ENCODE data around the gene BEST2.
"Not testable (repeated sequence)": the region's sequence is repeated elsewhere in the genome, so short reads cannot be mapped to it uniquely, and the experiment has no call there.

Gene BEST2

GRCh38 chr19:12713304-12713703 lies 38.3 kb upstream of the BEST2 start:
- not testable (repeated sequence) for H3K4me3 ChIP-seq (ENCODE audit: insufficient read depth in 1 of 2, low read depth in 1 of 2, low read length in 2 of 2); H3K14ac ChIP-seq (ENCODE audit: low read length in 2 of 2); H3K27me3 ChIP-seq (ENCODE audit: control insufficient read depth in 1 of 2, insufficient read depth in 1 of 2, low read length in 2 of 2); H3K27ac ChIP-seq (ENCODE audit: low read length, poor library complexity, severe bottlenecking); H4K8ac ChIP-seq (ENCODE audit: low read length); H3K18ac ChIP-seq (ENCODE audit: low read depth in 1 of 2, low read length in 2 of 2); DNase-seq; H2AK5ac ChIP-seq (ENCODE audit: low read length, severe bottlenecking); H3K23ac ChIP-seq (ENCODE audit: low read length in 2 of 2); H4K91ac ChIP-seq (ENCODE audit: low read length); H3K9me3 ChIP-seq (ENCODE audit: control insufficient read depth, low read length); H2AFZ ChIP-seq (ENCODE audit: low read depth, low read length); H3K9ac ChIP-seq (ENCODE audit: low read length); H3K4me1 ChIP-seq (ENCODE audit: control insufficient read depth, insufficient read depth, low read depth, low read length); H2BK12ac ChIP-seq (ENCODE audit: low read length in 2 of 2); H3K4ac ChIP-seq (ENCODE audit: low read depth in 1 of 2, low read length in 2 of 2); H2BK120ac ChIP-seq (ENCODE audit: low read depth, low read length); H3K4me2 ChIP-seq (ENCODE audit: low read length, poor library complexity, severe bottlenecking); H2BK5ac ChIP-seq (ENCODE audit: low read depth, low read length, poor library complexity, severe bottlenecking); H2BK15ac ChIP-seq (ENCODE audit: low read depth, poor library complexity, severe bottlenecking)
- 90% methylated on average over 7 of the region's 9 CpGs for WGBS
- H3K79me1 ChIP-seq (replicated peaks; ENCODE audit: low read length, poor library complexity, severe bottlenecking), result peaks cover 34% of the 10 kb centered on the region
- H3K36me3 ChIP-seq (ENCODE audit: control insufficient read depth in 1 of 2, insufficient read depth in 2 of 2, low read depth in 1 of 2, low read length in 2 of 2), result peaks cover 83 to 84% of the 10 kb centered on the region in 2 experiments

- H3K18ac ChIP-seq (ENCODE audit: low read depth in 1 of 2, low read length in 2 of 2), result no peak overlapping the region
- no peak overlapping the region for H4K91ac ChIP-seq (ENCODE audit: low read length)
- H3K4me3 ChIP-seq (ENCODE audit: insufficient read depth in 1 of 2, low read depth in 1 of 2, low read length in 2 of 2), result no peak overlapping the region
- H4K8ac ChIP-seq (ENCODE audit: low read length), result no peak overlapping the region
- no peak overlapping the region for H3K27ac ChIP-seq (ENCODE audit: low read length, poor library complexity, severe bottlenecking)
- H3K9ac ChIP-seq (ENCODE audit: low read length), result no peak overlapping the region
- no peak overlapping the region for H3K23ac ChIP-seq (ENCODE audit: low read length in 2 of 2)
- DNase-seq, result no peak
- no peak overlapping the region for H2BK12ac ChIP-seq (ENCODE audit: low read length in 2 of 2)
- no peaks in the 10 kb centered on the region for H3K9me3 ChIP-seq (ENCODE audit: control insufficient read depth, low read length)
- no peak overlapping the region for H3K14ac ChIP-seq (ENCODE audit: low read length in 2 of 2)
- H2BK5ac ChIP-seq (ENCODE audit: low read depth, low read length, poor library complexity, severe bottlenecking), result no peak overlapping the region
- H3K27me3 ChIP-seq (ENCODE audit: control insufficient read depth in 1 of 2, insufficient read depth in 1 of 2, low read length in 2 of 2), result no peaks in the 10 kb centered on the region
- peaks cover 77 to 82% of the 10 kb centered on the region in 2 experiments for H3K36me3 ChIP-seq (ENCODE audit: control insufficient read depth in 1 of 2, insufficient read depth in 2 of 2, low read depth in 1 of 2, low read length in 2 of 2)
- peaks cover 29% of the 10 kb centered on the region for H3K79me1 ChIP-seq (replicated peaks; ENCODE audit: low read length, poor library complexity, severe bottlenecking)
- H2BK120ac ChIP-seq (ENCODE audit: low read depth, low read length), result no peak overlapping the region
- H3K4me1 ChIP-seq (ENCODE audit: control insufficient read depth, insufficient read depth, low read depth, low read length), result peaks cover 8% of the 10 kb centered on the region
- no peak overlapping the region for H3K4ac ChIP-seq (ENCODE audit: low read depth in 1 of 2, low read length in 2 of 2)
- H2AFZ ChIP-seq (ENCODE audit: low read depth, low read length), result no peak overlapping the region
- H2BK15ac ChIP-seq (ENCODE audit: low read depth, poor library complexity, severe bottlenecking), result no peak overlapping the region
- over 99% methylated on average over 15 of the region's 15 CpGs for WGBS
- H3K4me2 ChIP-seq (ENCODE audit: low read length, poor library complexity, severe bottlenecking), result no peak overlapping the region
- no peak overlapping the region for H2AK5ac ChIP-seq (ENCODE audit: low read length, severe bottlenecking)
Observed at GRCh38 chr19:12715102-12715501, 36.5 kb upstream of the BEST2 start.

GRCh38 chr19:12715929-12716328 lies 35.7 kb upstream of the BEST2 start:
- H3K23ac ChIP-seq (ENCODE audit: low read length in 2 of 2), result no peak overlapping the region
- no peak overlapping the region for H3K27ac ChIP-seq (ENCODE audit: low read length, poor library complexity, severe bottlenecking)
- H2AFZ ChIP-seq (ENCODE audit: low read depth, low read length), result no peak overlapping the region
- H3K18ac ChIP-seq (ENCODE audit: low read depth in 1 of 2, low read length in 2 of 2), result no peak overlapping the region
- no peak overlapping the region for H4K8ac ChIP-seq (ENCODE audit: low read length)
- H2AK5ac ChIP-seq (ENCODE audit: low read length, severe bottlenecking), result no peak overlapping the region
- H4K91ac ChIP-seq (ENCODE audit: low read length), result no peak overlapping the region
- no peak overlapping the region for H3K4me2 ChIP-seq (ENCODE audit: low read length, poor library complexity, severe bottlenecking)
- peaks cover 71 to 77% of the 10 kb centered on the region in 2 experiments for H3K36me3 ChIP-seq (ENCODE audit: control insufficient read depth in 1 of 2, insufficient read depth in 2 of 2, low read depth in 1 of 2, low read length in 2 of 2)
- no peaks in the 10 kb centered on the region for H3K9me3 ChIP-seq (ENCODE audit: control insufficient read depth, low read length)
- H2BK12ac ChIP-seq (ENCODE audit: low read length in 2 of 2), result no peak overlapping the region
- peaks cover 15% of the 10 kb centered on the region for H3K4me1 ChIP-seq (ENCODE audit: control insufficient read depth, insufficient read depth, low read depth, low read length)
- H3K4ac ChIP-seq (ENCODE audit: low read depth in 1 of 2, low read length in 2 of 2), result no peak overlapping the region
- H3K27me3 ChIP-seq (ENCODE audit: control insufficient read depth in 1 of 2, insufficient read depth in 1 of 2, low read length in 2 of 2), result no peaks in the 10 kb centered on the region
- H3K4me3 ChIP-seq (ENCODE audit: insufficient read depth in 1 of 2, low read depth in 1 of 2, low read length in 2 of 2), result no peak overlapping the region
- peaks cover 23% of the 10 kb centered on the region for H3K79me1 ChIP-seq (replicated peaks; ENCODE audit: low read length, poor library complexity, severe bottlenecking)
- no peak overlapping the region for H3K9ac ChIP-seq (ENCODE audit: low read length)
- no peak overlapping the region for H2BK15ac ChIP-seq (ENCODE audit: low read depth, poor library complexity, severe bottlenecking)
- H3K14ac ChIP-seq (ENCODE audit: low read length in 2 of 2), result no peak overlapping the region
- no peak overlapping the region for H2BK5ac ChIP-seq (ENCODE audit: low read depth, low read length, poor library complexity, severe bottlenecking)
- 93% methylated on average over 3 of the region's 3 CpGs for whole genome bisulfite sequencing
- no peak overlapping the region for H2BK120ac ChIP-seq (ENCODE audit: low read depth, low read length)
- DNase-seq, result no peak

GRCh38 chr19:12720296-12720695 lies 31.3 kb upstream of the BEST2 start:
- Histone ChIP-seq H2AFZ (ENCODE audit: low read depth, low read length) (no peak overlapping the region), H3K4ac (ENCODE audit: low read depth in 1 of 2, low read length in 2 of 2) (peak overlapping the region in 1 of 2 experiments; percentile 24), H2BK120ac (ENCODE audit: low read depth, low read length) (no peak overlapping the region), H2BK5ac (ENCODE audit: low read depth, low read length, poor library complexity, severe bottlenecking) (no peak overlapping the region), H3K18ac (ENCODE audit: low read depth in 1 of 2, low read length in 2 of 2) (no peak overlapping the region), H3K27ac (ENCODE audit: low read length, poor library complexity, severe bottlenecking) (peak overlapping the region; percentile 68), H3K36me3 (ENCODE audit: control insufficient read depth in 1 of 2, insufficient read depth in 2 of 2, low read depth in 1 of 2, low read length in 2 of 2) (peaks cover 32 to 39% of the 10 kb centered on the region in 2 experiments), H3K23ac (ENCODE audit: low read length in 2 of 2) (peak overlapping the region in 1 of 2 experiments; percentile 43), H4K91ac (ENCODE audit: low read length) (no peak overlapping the region), H3K9ac (ENCODE audit: low read length) (peak overlapping the region; percentile 91), H3K79me1 (replicated peaks; ENCODE audit: low read length, poor library complexity, severe bottlenecking) (peaks cover 13% of the 10 kb centered on the region), H3K4me2 (ENCODE audit: low read length, poor library complexity, severe bottlenecking) (peak overlapping the region; percentile 45), H2AK5ac (ENCODE audit: low read length, severe bottlenecking) (peak overlapping the region; percentile 33), H3K27me3 (ENCODE audit: control insufficient read depth in 1 of 2, insufficient read depth in 1 of 2, low read length in 2 of 2) (no peaks in the 10 kb centered on the region), H3K9me3 (ENCODE audit: control insufficient read depth, low read length) (no peaks in the 10 kb centered on the region), H3K4me3 (ENCODE audit: insufficient read depth in 1 of 2, low read depth in 1 of 2, low read length in 2 of 2) (peak overlapping the region in 1 of 2 experiments; percentile 95), H2BK15ac (ENCODE audit: low read depth, poor library complexity, severe bottlenecking) (no peak overlapping the region), H3K14ac (ENCODE audit: low read length in 2 of 2) (no peak overlapping the region), H4K8ac (ENCODE audit: low read length) (no peak overlapping the region), H2BK12ac (ENCODE audit: low read length in 2 of 2) (no peak overlapping the region), H3K4me1 (ENCODE audit: control insufficient read depth, insufficient read depth, low read depth, low read length) (peaks cover 16% of the 10 kb centered on the region)
- no peak for DNase-seq
- 99% methylated on average over 9 of the region's 10 CpGs for WGBS

Measured in mesenchymal stem cell (in vitro differentiated cells and primary cell).